GM18498 (cell line): Measurements from ENCODE around the gene TOR4A.

ENCODE experiments used
- ATAC-seq: cut with Tn5 transposase; IDR thresholded peaks from one replicate; pipeline ENCODE4 v1.9.1; 2021; ENCODE audit warnings: mild to moderate bottlenecking, moderate library complexity; ENCODE audit not compliant: unreplicated experiment

The TOR4A gene

DNA sequence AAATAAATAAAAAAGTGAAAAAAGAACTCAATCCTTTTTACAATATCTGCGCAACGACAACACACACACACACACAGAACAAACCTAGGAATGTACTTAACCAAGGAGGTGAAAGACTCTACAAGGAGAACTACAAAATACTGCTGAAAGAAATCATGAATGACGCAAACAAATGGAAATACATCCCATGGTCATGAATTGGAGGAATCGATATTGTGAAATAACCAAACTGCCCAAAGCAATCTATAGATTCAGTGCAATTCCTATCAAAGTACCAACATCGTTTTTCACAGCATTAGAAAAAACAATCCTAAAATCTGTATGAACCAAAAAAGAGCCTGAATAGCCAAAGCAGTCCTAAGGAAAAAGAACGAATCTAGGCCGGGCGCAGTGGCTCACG, 54.4 kb downstream of the TOR4A start:
- ATAC-seq: no peak
